KMS-11 (cell line): ENCODE results near the gene SLCO3A1.

ENCODE experiments used
- H2AFZ ChIP-seq: fragments of 200-600 bp; sonication (generic); 2 replicates; pipeline ENCODE4 v1.6.1; 2016; ENCODE audit warnings: antibody characterized with exemption, mixed run types, low read depth
- H3K27ac ChIP-seq: fragments of 200-600 bp; sonication (generic); 2 replicates; pipeline ENCODE4 v1.6.1; 2016; ENCODE audit warnings: mild to moderate bottlenecking, mixed run types
- H3K27me3 ChIP-seq: fragments of 200-600 bp; sonication (generic); 2 replicates; pipeline ENCODE4 v1.6.1; 2017; ENCODE audit warnings: mild to moderate bottlenecking, low read depth, mixed run types, moderate library complexity; ENCODE audit not compliant: insufficient read depth
- H3K36me3 ChIP-seq: fragments of 200-600 bp; sonication (generic); 2 replicates; pipeline ENCODE4 v1.6.1; 2017; ENCODE audit warnings: mild to moderate bottlenecking, mixed run types; ENCODE audit not compliant: insufficient read depth
- H3K4me1 ChIP-seq: fragments of 200-600 bp; sonication (generic); 2 replicates; pipeline ENCODE4 v1.6.1; 2016; ENCODE audit warnings: mild to moderate bottlenecking, low read depth, mixed run types; ENCODE audit not compliant: poor library complexity, severe bottlenecking
- H3K4me2 ChIP-seq: fragments of 200-600 bp; sonication (generic); 2 replicates; pipeline ENCODE4 v1.7.0; 2016; ENCODE audit warnings: mild to moderate bottlenecking, mixed run types
- H3K4me3 ChIP-seq: fragments of 200-600 bp; sonication (generic); IDR thresholded peaks from 2 replicates; pipeline ENCODE4 v1.6.1; 2017; ENCODE audit warnings: low read depth, low read length, mixed read lengths; ENCODE audit not compliant: insufficient read depth
- H3K79me2 ChIP-seq: fragments of 200-600 bp; sonication (generic); 2 replicates; pipeline ENCODE4 v1.6.1; 2016; ENCODE audit warnings: low read depth, mixed run types; ENCODE audit not compliant: insufficient read depth
- H3K9ac ChIP-seq: fragments of 200-600 bp; sonication (generic); 2 replicates; pipeline ENCODE4 v1.6.1; 2016; ENCODE audit warnings: mild to moderate bottlenecking, mixed run types
- H4K20me1 ChIP-seq: fragments of 200-600 bp; sonication (generic); 2 replicates; pipeline ENCODE4 v1.6.1; 2016; ENCODE audit warnings: mild to moderate bottlenecking, mixed run types; ENCODE audit not compliant: insufficient read depth
- CTCF ChIP-seq: fragments of 200-600 bp; sonication (generic); conservative IDR thresholded peaks from 2 replicates; pipeline ENCODE4 v1.6.1; 2017; ENCODE audit warnings: low read depth, mild to moderate bottlenecking, antibody characterized with exemption, low read length, moderate library complexity, mixed read lengths

SLCO3A1 gene

GRCh38 chr15:91821458-91821857 is 32.0 kb upstream of the SLCO3A1 start:
- no peaks in the 10 kb centered on the region for H3K79me2 ChIP-seq
- H3K27ac ChIP-seq: no peak overlapping the region
- H4K20me1 ChIP-seq: no peaks in the 10 kb centered on the region
- H2AFZ ChIP-seq: no peak overlapping the region
- H3K27me3 ChIP-seq: no peaks in the 10 kb centered on the region
- no peaks in the 10 kb centered on the region for H3K4me1 ChIP-seq
- no peak overlapping the region for H3K4me3 ChIP-seq
- TF ChIP-seq CTCF: no peak
- no peak overlapping the region for H3K4me2 ChIP-seq
- no peak overlapping the region for H3K9ac ChIP-seq
- H3K36me3 ChIP-seq: no peaks in the 10 kb centered on the region

- Histone ChIP-seq H3K4me2 (no peak overlapping the region), H3K27ac (no peak overlapping the region), H4K20me1 (no peaks in the 10 kb centered on the region), H3K4me1 (no peaks in the 10 kb centered on the region), H3K27me3 (no peaks in the 10 kb centered on the region), H2AFZ (no peak overlapping the region), H3K36me3 (no peaks in the 10 kb centered on the region), H3K79me2 (no peaks in the 10 kb centered on the region), H3K4me3 (no peak overlapping the region), H3K9ac (no peak overlapping the region)
- no peak for TF ChIP-seq CTCF
These were observed 29.3 kb upstream of the SLCO3A1 start for GRCh38 chr15:91824256-91824655.

GRCh38 chr15:91826443-91826842 is 27.1 kb upstream of the SLCO3A1 start:
- Histone ChIP-seq H4K20me1 (no peaks in the 10 kb centered on the region), H3K4me2 (no peak overlapping the region), H3K9ac (no peak overlapping the region), H2AFZ (no peak overlapping the region), H3K36me3 (no peaks in the 10 kb centered on the region), H3K27ac (no peak overlapping the region), H3K4me3 (no peak overlapping the region), H3K27me3 (no peaks in the 10 kb centered on the region), H3K4me1 (no peaks in the 10 kb centered on the region), H3K79me2 (no peaks in the 10 kb centered on the region)
- no peak for TF ChIP-seq CTCF

DNA sequence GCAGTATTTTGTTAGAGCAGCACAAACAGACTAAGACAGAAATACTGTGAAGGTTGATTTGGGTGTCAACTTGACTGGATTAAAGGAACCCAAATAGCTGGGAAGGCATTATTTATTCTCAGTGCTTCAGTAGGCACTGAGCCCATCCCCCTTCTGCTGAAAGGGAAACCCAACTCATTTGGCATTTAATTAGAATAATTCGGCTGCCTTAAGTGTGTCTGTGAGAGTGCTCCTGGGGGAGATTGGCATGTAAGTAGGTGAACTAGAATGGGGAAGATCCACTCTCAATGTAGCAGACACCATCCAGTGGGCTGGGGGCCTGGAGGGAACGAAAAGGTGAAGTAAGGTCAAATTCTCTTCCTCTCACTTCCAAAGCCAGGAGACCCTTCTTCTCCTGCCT is 20.5 kb upstream of the SLCO3A1 start:
- no peak overlapping the region for H3K4me2 ChIP-seq
- H3K27me3 ChIP-seq: no peaks in the 10 kb centered on the region
- no peaks in the 10 kb centered on the region for H3K79me2 ChIP-seq
- H4K20me1 ChIP-seq: no peaks in the 10 kb centered on the region
- H3K4me3 ChIP-seq: no peak overlapping the region
- H3K4me1 ChIP-seq: no peaks in the 10 kb centered on the region
- TF ChIP-seq CTCF: no peak
- H3K36me3 ChIP-seq: no peaks in the 10 kb centered on the region
- H3K27ac ChIP-seq: no peak overlapping the region
- no peak overlapping the region for H2AFZ ChIP-seq
- no peak overlapping the region for H3K9ac ChIP-seq

GRCh38 chr15:91839867-91840266 is 13.6 kb upstream of the SLCO3A1 start:
- no peak for TF ChIP-seq CTCF
- Histone ChIP-seq H3K4me3 (no peak overlapping the region), H3K27ac (no peak overlapping the region), H3K27me3 (no peaks in the 10 kb centered on the region), H3K4me2 (no peak overlapping the region), H3K9ac (no peak overlapping the region), H4K20me1 (no peaks in the 10 kb centered on the region), H3K36me3 (no peaks in the 10 kb centered on the region), H2AFZ (no peak overlapping the region), H3K79me2 (no peaks in the 10 kb centered on the region), H3K4me1 (no peaks in the 10 kb centered on the region)
